ENCODE results near the gene ARPC1A. TPM values are rescaled to one million over a fixed set of nuclear protein-coding genes. Genes with fewer than 3 reads are reported as not detected.

The ARPC1A gene
- total and polyA plus RNA-seq, 2 of the 8 experiments (the other 6 are each of a cell fraction or from before 2014, with no cell fraction given), result 123 to 155 TPM

GRCh38 chr7:99320371-99320770, 5.3 kb upstream of the ARPC1A start (continued):
- TF ChIP-seq CHD7 (IDR thresholded peaks at IDR 0.05; ENCODE audit: insufficient replicate concordance, low read length) (no peak), CHD2 (IDR thresholded peaks at IDR 0.05; ENCODE audit: low read length) (no peak), BRCA1 (IDR thresholded peaks at IDR 0.05; ENCODE audit: low read depth, low read length) (no peak), POU5F1 (IDR thresholded peaks at IDR 0.05; ENCODE audit: low read depth, low read length) (no peak), CBX5 (IDR thresholded peaks at IDR 0.05; ENCODE audit: low read depth, low read length) (no peak), PHF8 (conservative IDR thresholded peaks at IDR 0.05; ENCODE audit: low read depth, low read length) (no peak)
